ENCODE data around the gene FSTL4. TPM values are rescaled to one million over a fixed set of nuclear protein-coding genes. Genes with fewer than 3 reads are reported as not detected.

The FSTL4 gene
- total and polyA plus RNA-seq, 2 of the 13 experiments (the other 11 are each of a cell fraction or from before 2014, with no cell fraction given) = 2.1 to 3.0 TPM

GRCh38 chr5:133265720-133266526 is 346.4 kb downstream of the FSTL4 start (continued):
- TF ChIP-seq ZUFSP (CRISPR knock-in tag; IDR thresholded peaks at IDR 0.05; ENCODE audit: borderline replicate concordance) (no peak), GATAD1 (CRISPR knock-in tag; IDR thresholded peaks at IDR 0.05) (no peak), HBP1 (CRISPR knock-in tag; IDR thresholded peaks at IDR 0.05; ENCODE audit: low read depth) (no peak), ZNF790 (CRISPR knock-in tag; IDR thresholded peaks at IDR 0.05; ENCODE audit: borderline replicate concordance) (no peak), MZF1 (CRISPR knock-in tag; IDR thresholded peaks at IDR 0.05; ENCODE audit: borderline replicate concordance) (no peak; the same call in 1 of the 2 replicates), PCBP1 (IDR thresholded peaks at IDR 0.05; ENCODE audit: borderline replicate concordance, low read depth, low read length) (no peak), TRIM24 (CRISPR knock-in tag; IDR thresholded peaks at IDR 0.05) (no peak), MED13 (CRISPR knock-in tag; IDR thresholded peaks at IDR 0.05) (no peak), HNRNPLL (IDR thresholded peaks at IDR 0.05; ENCODE audit: low read depth, low read length, poor library complexity, severe bottlenecking) (no peak), ZNF782 (CRISPR knock-in tag; IDR thresholded peaks at IDR 0.05; ENCODE audit: borderline replicate concordance) (no peak), ZNF567 (CRISPR knock-in tag; IDR thresholded peaks at IDR 0.05; ENCODE audit: borderline replicate concordance) (no peak), NPAS2 (CRISPR knock-in tag; IDR thresholded peaks at IDR 0.05; ENCODE audit: borderline replicate concordance) (no peak), MIER2 (CRISPR knock-in tag; IDR thresholded peaks at IDR 0.05) (no peak), NONO (IDR thresholded peaks at IDR 0.05) (no peak), NONO (CRISPR knock-in tag; conservative IDR thresholded peaks at IDR 0.05) (no peak), NFE2 (CRISPR knock-in tag; IDR thresholded peaks at IDR 0.05) (no peak), BCL6 (CRISPR knock-in tag; IDR thresholded peaks at IDR 0.05) (no peak), ZSCAN25 (CRISPR knock-in tag; IDR thresholded peaks at IDR 0.05) (peak; percentile 73), KDM3A (CRISPR knock-in tag; IDR thresholded peaks at IDR 0.05; ENCODE audit: low read depth) (no peak), ZNF784 (CRISPR knock-in tag; IDR thresholded peaks at IDR 0.05; ENCODE audit: borderline replicate concordance) (no peak), CCAR2 (optimal IDR thresholded peaks at IDR 0.05; ENCODE audit: low read depth, low read length) (no peak), ZC3H4 (CRISPR knock-in tag; IDR thresholded peaks at IDR 0.05; ENCODE audit: borderline replicate concordance) (no peak), ZKSCAN5 (CRISPR knock-in tag; IDR thresholded peaks at IDR 0.05) (no peak), PHF20 (CRISPR knock-in tag; IDR thresholded peaks at IDR 0.05) (no peak)

Measured in HepG2 (cell line).